ENCODE measurements around the gene NAA80. TPM values are rescaled to one million over a fixed set of nuclear protein-coding genes. Genes with fewer than 3 reads are reported as not detected.

NAA80 gene
- total and polyA plus RNA-seq, 2 of the 13 experiments (the other 11 are each of a cell fraction or from before 2014, with no cell fraction given), result 3.4 to 8.7 TPM

- no peak for TF ChIP-seq ZBTB39 (CRISPR knock-in tag; IDR thresholded peaks at IDR 0.05)
- TF ChIP-seq FUBP1 (CRISPR knock-in tag; IDR thresholded peaks at IDR 0.05; ENCODE audit: borderline replicate concordance), result 0 out of 2 replicates have a peak, but pooled peaks have one; percentile 33
- no peak for TF ChIP-seq ZFP82 (CRISPR knock-in tag; IDR thresholded peaks at IDR 0.05; ENCODE audit: borderline replicate concordance)
- TF ChIP-seq ZNF484 (CRISPR knock-in tag; IDR thresholded peaks at IDR 0.05; ENCODE audit: borderline replicate concordance, low read depth), result no peak
- 0 out of 2 replicates have a peak, but pooled peaks have one; percentile 3 for TF ChIP-seq ZNF44 (CRISPR knock-in tag; IDR thresholded peaks at IDR 0.05)
- peak; percentile 29; the same call in 1 of the 2 replicates for TF ChIP-seq ZFX (CRISPR knock-in tag; IDR thresholded peaks at IDR 0.05; ENCODE audit: low read depth)
- TF ChIP-seq ZNF687 (CRISPR knock-in tag; IDR thresholded peaks at IDR 0.05), result peak; percentile 57
- no peak for TF ChIP-seq TAF1 (CRISPR knock-in tag; IDR thresholded peaks at IDR 0.05)
- 0 out of 2 replicates have a peak, but pooled peaks have one; percentile 11 for TF ChIP-seq ZMYM4 (CRISPR knock-in tag; IDR thresholded peaks at IDR 0.05)
- 0 out of 2 replicates have a peak, but pooled peaks have one; percentile 22 for TF ChIP-seq CTCF (CRISPR knock-in tag; IDR thresholded peaks at IDR 0.05)
- TF ChIP-seq ZNF263 (CRISPR knock-in tag; IDR thresholded peaks at IDR 0.05), result peak; percentile 74
- peak; percentile 40; the same call in 1 of the 2 replicates for TF ChIP-seq ZC3H4 (CRISPR knock-in tag; IDR thresholded peaks at IDR 0.05; ENCODE audit: borderline replicate concordance)
- no peak for TF ChIP-seq ARID3A (IDR thresholded peaks at IDR 0.05; ENCODE audit: low read depth, low read length)
- peak; percentile 17; the same call in 1 of the 2 replicates for TF ChIP-seq ZBTB14 (CRISPR knock-in tag; IDR thresholded peaks at IDR 0.05)
Measured at GRCh38 chr3:50319894-50320625, 20.9 kb upstream of the NAA80 start (continued).
